Lower leg skin (tissue), 3 donors: ENCODE measurements around the gene ZC3H10.

Source experiments
- POLR2A ChIP-seq, 2 donors: fragments of 450-650 bp; IDR thresholded peaks; one replicate each; pipeline ENCODE4 v1.6.1; 2016 to 2017; ENCODE audit warnings: antibody characterized with exemption in 2 of 2, mild to moderate bottlenecking in 1 of 2, moderate library complexity in 1 of 2
- TF ChIP-seq, protein P1 (sequence below), 3 donors: fragments of 450-650 bp; IDR thresholded peaks; one replicate each; pipeline ENCODE4 v1.5.1; 2016; ENCODE audit warnings: antibody characterized with exemption in 3 of 3, mild to moderate bottlenecking in 3 of 3, moderate library complexity in 2 of 3

DNA sequence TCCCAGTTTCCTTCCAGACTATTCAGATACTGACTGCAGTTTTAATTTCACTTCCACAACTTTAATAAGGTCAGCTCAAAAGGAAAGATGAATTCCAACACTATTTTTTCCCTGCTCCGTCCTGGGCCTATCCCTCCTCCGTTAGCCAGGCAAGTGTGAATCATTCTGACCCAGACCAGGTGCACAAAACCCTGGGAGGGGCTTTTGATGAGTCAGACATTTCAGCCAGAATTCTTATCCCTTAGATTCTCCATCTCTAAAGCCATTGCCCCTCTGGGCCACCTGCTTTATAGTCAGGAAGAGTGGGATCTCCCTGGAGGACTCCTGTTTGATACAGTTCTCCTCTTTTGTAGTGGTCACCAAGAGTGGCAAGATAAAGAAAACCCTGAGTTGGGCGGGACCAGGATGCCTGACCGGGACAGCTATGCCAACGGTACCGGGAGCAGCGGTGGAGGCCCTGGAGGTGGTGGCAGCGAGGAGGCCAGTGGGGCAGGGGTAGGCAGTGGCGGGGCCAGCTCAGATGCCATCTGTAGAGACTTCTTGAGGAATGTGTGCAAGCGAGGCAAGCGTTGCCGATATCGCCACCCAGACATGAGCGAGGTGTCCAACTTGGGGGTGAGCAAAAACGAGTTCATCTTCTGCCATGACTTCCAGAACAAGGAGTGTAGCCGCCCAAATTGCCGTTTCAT, 2.2 kb downstream of the ZC3H10 start:
- TF ChIP-seq, protein P1, sequence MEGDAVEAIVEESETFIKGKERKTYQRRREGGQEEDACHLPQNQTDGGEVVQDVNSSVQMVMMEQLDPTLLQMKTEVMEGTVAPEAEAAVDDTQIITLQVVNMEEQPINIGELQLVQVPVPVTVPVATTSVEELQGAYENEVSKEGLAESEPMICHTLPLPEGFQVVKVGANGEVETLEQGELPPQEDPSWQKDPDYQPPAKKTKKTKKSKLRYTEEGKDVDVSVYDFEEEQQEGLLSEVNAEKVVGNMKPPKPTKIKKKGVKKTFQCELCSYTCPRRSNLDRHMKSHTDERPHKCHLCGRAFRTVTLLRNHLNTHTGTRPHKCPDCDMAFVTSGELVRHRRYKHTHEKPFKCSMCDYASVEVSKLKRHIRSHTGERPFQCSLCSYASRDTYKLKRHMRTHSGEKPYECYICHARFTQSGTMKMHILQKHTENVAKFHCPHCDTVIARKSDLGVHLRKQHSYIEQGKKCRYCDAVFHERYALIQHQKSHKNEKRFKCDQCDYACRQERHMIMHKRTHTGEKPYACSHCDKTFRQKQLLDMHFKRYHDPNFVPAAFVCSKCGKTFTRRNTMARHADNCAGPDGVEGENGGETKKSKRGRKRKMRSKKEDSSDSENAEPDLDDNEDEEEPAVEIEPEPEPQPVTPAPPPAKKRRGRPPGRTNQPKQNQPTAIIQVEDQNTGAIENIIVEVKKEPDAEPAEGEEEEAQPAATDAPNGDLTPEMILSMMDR (IDR thresholded peaks at IDR 0.05) = no peak
- no peak for TF ChIP-seq POLR2A (IDR thresholded peaks at IDR 0.05)
